ENCODE measurements around the gene SH2D3C. TPM values are rescaled to one million over a fixed set of nuclear protein-coding genes. Genes with fewer than 3 reads are reported as not detected.

Gene SH2D3C
- total RNA-seq, 1 donor from 2014 or later, result 137 TPM

DNA sequence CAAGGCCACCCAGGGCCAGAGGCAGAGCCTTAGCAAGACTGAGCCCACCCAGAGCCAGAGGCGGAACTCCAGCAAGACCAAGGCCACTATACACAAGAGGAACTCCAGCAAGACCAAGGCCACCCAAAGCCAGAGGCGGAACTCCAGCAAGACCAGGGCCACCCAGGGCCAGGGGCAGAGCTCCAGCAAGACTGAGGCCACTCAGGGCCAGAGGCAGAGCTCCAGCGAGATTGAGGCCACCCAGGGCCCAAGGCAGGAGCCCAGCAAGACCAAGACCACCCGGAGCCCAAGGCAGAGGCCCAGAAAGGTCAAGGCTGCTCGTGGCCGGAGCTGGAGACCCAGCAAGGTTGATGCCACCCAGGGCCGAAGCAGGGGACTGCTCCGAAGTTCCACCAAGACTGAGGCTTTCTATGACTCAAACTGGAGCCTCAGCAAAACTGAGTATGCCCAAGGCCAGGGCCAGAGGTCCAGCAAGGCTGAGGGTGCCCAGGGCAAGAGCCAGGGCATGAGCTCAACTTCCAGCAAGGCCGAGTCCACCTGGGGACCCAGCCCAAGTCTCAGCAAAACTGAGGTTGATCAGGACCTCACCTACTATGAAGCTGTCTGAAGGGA, 47.6 kb downstream of the SH2D3C start:
- peaks cover 5% of the 10 kb centered on the region for H3K36me3 Mint-ChIP-seq (ENCODE audit: low read depth, unreplicated experiment)
- peaks cover 5% of the 10 kb centered on the region for H3K27me3 Mint-ChIP-seq (ENCODE audit: unreplicated experiment)
- DNase-seq (ENCODE audit: low spot score), result no peak
- H3K9me3 Mint-ChIP-seq (ENCODE audit: unreplicated experiment), result no peaks in the 10 kb centered on the region
- peaks cover 9% of the 10 kb centered on the region for H3K4me1 Mint-ChIP-seq (ENCODE audit: unreplicated experiment)
- H3K27ac Mint-ChIP-seq (ENCODE audit: unreplicated experiment), result no peak overlapping the region
- H3K4me3 Mint-ChIP-seq (ENCODE audit: unreplicated experiment), result no peak overlapping the region
- TF ChIP-seq, protein P1, sequence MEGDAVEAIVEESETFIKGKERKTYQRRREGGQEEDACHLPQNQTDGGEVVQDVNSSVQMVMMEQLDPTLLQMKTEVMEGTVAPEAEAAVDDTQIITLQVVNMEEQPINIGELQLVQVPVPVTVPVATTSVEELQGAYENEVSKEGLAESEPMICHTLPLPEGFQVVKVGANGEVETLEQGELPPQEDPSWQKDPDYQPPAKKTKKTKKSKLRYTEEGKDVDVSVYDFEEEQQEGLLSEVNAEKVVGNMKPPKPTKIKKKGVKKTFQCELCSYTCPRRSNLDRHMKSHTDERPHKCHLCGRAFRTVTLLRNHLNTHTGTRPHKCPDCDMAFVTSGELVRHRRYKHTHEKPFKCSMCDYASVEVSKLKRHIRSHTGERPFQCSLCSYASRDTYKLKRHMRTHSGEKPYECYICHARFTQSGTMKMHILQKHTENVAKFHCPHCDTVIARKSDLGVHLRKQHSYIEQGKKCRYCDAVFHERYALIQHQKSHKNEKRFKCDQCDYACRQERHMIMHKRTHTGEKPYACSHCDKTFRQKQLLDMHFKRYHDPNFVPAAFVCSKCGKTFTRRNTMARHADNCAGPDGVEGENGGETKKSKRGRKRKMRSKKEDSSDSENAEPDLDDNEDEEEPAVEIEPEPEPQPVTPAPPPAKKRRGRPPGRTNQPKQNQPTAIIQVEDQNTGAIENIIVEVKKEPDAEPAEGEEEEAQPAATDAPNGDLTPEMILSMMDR (IDR thresholded peaks at IDR 0.05; ENCODE audit: unreplicated experiment), result no peak

DNA sequence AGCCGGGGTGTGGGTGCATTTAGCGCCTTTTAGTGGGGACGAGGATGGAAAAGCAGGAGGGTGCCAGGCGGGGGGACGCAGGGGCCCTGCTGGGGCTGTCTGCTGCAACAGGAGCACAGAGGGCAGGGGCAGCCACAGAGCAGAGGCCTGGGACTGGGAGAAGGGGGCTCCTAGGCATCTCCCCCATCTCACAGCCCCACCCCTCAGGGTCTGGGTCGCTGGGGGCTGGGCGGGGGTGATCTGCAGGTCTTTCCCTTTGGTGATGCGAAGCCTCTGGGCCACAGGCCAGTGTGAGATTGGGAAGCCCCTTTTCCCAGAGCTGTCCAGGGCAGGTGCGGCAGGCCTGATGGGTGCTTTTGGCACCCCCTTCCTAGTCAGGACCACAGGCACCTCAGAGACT, 48.2 kb downstream of the SH2D3C start:
- Mint-ChIP-seq H3K4me1 (ENCODE audit: unreplicated experiment) (peaks cover 4% of the 10 kb centered on the region), H3K27me3 (ENCODE audit: unreplicated experiment) (peaks cover 4% of the 10 kb centered on the region), H3K4me3 (ENCODE audit: unreplicated experiment) (no peak overlapping the region), H3K36me3 (ENCODE audit: low read depth, unreplicated experiment) (peaks cover 5% of the 10 kb centered on the region), H3K27ac (ENCODE audit: unreplicated experiment) (no peak overlapping the region), H3K9me3 (ENCODE audit: unreplicated experiment) (no peaks in the 10 kb centered on the region)
- TF ChIP-seq, protein P1 (IDR thresholded peaks at IDR 0.05; ENCODE audit: unreplicated experiment), result no peak
- DNase-seq (ENCODE audit: low spot score), result no peak

DNA sequence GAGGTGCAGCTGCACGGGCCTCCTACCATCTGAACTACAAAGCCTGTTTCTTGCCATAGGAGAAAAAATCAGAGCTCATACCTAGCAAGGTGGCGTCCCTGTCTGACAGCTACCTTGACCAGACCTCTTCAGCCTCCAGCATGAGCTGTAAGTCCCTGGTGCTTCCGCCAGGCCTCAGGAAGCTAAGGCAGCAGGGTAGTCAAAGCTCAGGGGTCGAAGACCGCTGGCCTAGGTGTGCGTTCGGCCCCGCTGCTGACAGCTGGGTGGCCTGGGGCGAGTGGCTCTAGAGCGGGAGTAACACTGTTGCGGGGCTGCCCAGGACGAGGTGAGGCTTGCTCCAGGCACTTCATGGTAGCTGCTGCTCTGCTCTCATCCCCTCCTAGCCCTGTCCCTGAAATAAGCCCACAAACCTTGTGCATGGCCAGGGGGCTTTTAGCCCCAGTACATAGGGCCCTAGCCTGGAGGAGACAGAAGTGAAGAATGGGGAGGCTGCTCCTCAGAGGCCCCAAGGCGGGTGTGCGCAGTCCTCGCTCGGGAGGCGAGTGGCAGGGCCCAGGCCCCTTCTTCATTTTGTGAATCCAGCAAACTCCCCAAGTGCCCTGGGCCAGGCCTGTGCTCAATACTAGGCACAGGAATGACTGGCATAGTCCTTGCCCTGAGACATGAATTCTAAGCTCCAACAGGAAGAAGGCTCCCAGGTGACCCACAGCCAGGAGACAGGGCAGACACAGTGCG, 48.8 kb downstream of the SH2D3C start:
- DNase-seq (ENCODE audit: low spot score), result no peak
- Mint-ChIP-seq H3K36me3 (ENCODE audit: low read depth, unreplicated experiment) (peaks cover 5% of the 10 kb centered on the region), H3K4me1 (ENCODE audit: unreplicated experiment) (peaks cover 3% of the 10 kb centered on the region), H3K27ac (ENCODE audit: unreplicated experiment) (no peak overlapping the region), H3K4me3 (ENCODE audit: unreplicated experiment) (no peak overlapping the region), H3K9me3 (ENCODE audit: unreplicated experiment) (no peaks in the 10 kb centered on the region), H3K27me3 (ENCODE audit: unreplicated experiment) (peaks cover 3% of the 10 kb centered on the region)
- TF ChIP-seq, protein P1 (IDR thresholded peaks at IDR 0.05; ENCODE audit: unreplicated experiment), result no peak

DNA sequence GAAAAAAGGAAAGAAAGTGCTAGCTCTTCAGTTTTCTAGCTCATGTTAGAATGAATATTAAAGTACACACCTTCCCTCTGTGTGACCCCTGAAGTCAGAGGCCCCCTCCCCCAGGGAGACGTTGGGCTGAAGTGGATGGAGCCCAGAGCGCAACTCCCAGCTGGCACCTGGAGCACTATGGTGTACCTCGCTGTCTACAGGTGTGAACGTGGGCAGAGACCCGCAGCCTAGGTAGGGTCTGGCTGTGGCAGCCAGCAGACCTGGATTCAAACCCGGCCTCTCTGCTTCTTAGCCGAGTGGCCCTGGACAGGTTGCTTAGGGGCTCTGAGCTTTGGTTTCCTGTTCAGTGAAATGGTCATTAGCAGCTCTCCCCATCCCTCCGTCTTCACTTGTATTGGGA, 49.7 kb downstream of the SH2D3C start:
- H3K36me3 Mint-ChIP-seq (ENCODE audit: low read depth, unreplicated experiment), result peaks cover 5% of the 10 kb centered on the region
- DNase-seq (ENCODE audit: low spot score), result no peak
- H3K4me3 Mint-ChIP-seq (ENCODE audit: unreplicated experiment), result no peak overlapping the region
- no peak overlapping the region for H3K27ac Mint-ChIP-seq (ENCODE audit: unreplicated experiment)
- no peaks in the 10 kb centered on the region for H3K9me3 Mint-ChIP-seq (ENCODE audit: unreplicated experiment)
- peaks cover 9% of the 10 kb centered on the region for H3K4me1 Mint-ChIP-seq (ENCODE audit: unreplicated experiment)
- peaks cover 3% of the 10 kb centered on the region for H3K27me3 Mint-ChIP-seq (ENCODE audit: unreplicated experiment)
- TF ChIP-seq, protein P1 (IDR thresholded peaks at IDR 0.05; ENCODE audit: unreplicated experiment), result no peak

DNA sequence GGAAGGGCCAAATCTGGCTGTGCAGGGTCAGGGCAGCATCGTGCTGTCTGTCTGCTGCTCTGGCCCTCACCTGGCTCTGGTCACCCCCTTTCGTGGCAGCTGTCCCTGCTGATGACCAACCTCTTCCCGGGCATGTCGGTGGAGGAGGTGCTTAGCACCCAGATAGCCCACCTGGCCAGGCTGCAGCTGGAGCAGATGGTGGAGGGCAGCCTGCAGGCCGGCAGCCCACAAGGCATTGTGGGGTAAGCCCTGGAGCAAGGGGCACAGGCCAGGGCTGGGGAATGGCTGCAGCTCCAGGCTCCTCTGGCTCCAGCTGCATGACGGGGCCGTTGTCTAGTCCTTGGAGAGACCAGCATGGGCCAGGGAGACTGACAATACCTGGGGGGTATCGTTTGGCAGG, 51.6 kb downstream of the SH2D3C start:
- Mint-ChIP-seq H3K27ac (ENCODE audit: unreplicated experiment) (no peak overlapping the region), H3K9me3 (ENCODE audit: unreplicated experiment) (no peaks in the 10 kb centered on the region), H3K4me3 (ENCODE audit: unreplicated experiment) (no peak overlapping the region), H3K4me1 (ENCODE audit: unreplicated experiment) (peaks cover 10% of the 10 kb centered on the region), H3K27me3 (ENCODE audit: unreplicated experiment) (peaks cover 2% of the 10 kb centered on the region), H3K36me3 (ENCODE audit: low read depth, unreplicated experiment) (no peaks in the 10 kb centered on the region)
- DNase-seq (ENCODE audit: low spot score), result no peak
- TF ChIP-seq, protein P1 (IDR thresholded peaks at IDR 0.05; ENCODE audit: unreplicated experiment), result no peak
